Ramos (cell line): ENCODE data around the gene CD36.

Source experiments
- in situ Hi-C: fragments of 300-500 bp; cut with MboI; formaldehyde crosslinking; loops from one replicate; pipeline ENCODE4 v1.14.3; 2022; ENCODE audit warnings: low sequenced_read_pairs; ENCODE audit not compliant: unreplicated experiment

Gene CD36

DNA sequence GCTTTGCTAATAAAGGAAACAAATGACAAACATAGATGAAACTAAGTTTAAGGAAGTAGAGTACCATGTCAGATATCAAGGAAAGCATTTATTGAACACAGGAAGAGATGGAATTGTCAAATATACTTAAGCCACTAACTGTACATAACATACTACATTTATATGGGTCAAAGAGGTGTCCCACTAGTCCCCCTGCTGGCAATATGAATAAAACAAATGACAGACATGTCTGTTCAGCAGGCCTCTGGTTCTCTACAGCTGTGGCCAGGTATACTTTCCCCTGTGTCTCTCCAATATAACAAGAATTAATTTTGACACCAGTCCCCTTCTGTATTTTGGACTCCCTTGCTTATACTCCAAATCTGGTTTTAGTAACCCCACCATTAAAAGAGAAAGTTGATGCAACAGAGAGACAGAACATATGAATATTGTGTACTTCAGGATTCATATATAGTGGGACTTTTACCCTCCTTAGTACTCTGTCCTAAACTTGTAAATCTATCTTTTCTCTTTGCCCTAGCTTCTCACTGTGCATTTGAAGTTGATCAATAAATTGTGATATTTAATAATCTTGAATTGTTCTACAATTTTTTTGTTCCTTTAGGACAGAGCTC lies 42.9 kb downstream of the CD36 start:
- in situ Hi-C loops: no loop called here

- in situ Hi-C loops: no loop called here
Measured at GRCh38 chr7:80682744-80683143, 44.3 kb downstream of the CD36 start.

- in situ Hi-C loops: no loop called here
Measured at GRCh38 chr7:80686576-80686975, 48.1 kb downstream of the CD36 start.

- in situ Hi-C loops: no loop called here
Measured at GRCh38 chr7:80699045-80699638, 60.7 kb downstream of the CD36 start.

- in situ Hi-C loops: loop anchor here (10.0 kb wide), 1 partner anchor 755 kb away; no protein-coding TSS in a partner anchor
Measured at GRCh38 chr7:80699721-80700256, 61.3 kb downstream of the CD36 start.

DNA sequence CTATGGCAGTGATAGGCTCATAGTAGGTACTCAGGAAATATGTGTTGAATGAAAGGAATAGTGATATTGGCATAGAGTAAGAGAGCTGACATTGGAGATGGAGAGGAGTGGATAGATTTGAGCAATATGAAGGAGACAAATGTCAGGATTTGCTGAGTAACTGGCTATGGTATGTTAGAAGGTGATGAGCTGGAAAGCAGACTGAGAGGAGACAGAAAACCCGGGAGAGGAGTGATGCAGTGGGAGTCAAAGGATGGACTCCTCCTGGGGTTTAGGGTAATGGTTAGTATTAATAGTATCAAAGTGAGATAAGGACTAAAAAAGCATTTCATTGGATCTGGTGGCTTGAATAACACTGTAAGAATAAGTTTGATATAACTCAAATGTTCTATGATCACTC lies 64.8 kb downstream of the CD36 start:
- in situ Hi-C loops: loop anchor here (10.0 kb wide), 1 partner anchor 752 kb away; no protein-coding TSS in a partner anchor

DNA sequence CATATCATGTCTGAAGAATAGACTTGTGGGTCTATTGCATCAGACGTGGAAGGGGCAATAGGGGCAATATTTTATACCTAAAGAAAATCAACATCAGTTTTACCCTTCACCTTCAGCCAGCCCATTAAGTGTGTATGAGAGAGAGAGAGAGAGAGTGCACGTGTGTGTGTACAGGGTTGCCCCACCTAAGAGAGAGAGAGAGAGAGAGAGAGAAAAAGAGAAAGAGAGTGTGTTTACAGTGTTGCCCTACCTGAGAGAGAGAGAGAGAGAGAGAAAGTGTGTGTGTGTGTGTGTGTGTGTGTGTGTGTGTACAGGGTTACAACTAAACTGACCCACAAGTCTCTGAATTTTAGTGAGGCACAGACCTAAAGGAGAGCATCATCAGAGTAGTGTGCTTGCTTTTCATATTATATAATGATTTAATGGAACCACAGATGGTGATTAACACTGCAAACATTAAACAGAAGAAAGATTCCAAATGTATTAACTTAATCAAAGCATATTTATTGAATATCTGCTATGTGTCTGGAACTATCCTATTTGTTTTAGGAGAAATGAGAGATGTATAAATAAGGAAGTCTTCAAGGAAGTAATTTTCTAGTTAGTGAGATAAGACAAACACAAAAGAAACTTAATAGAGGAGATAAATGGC lies 66.8 kb downstream of the CD36 start:
- in situ Hi-C loops: loop anchor here (10.0 kb wide), 1 partner anchor 750 kb away; no protein-coding TSS in a partner anchor

- in situ Hi-C loops: loop anchor here (10.0 kb wide), 1 partner anchor 747 kb away; no protein-coding TSS in a partner anchor
Measured at GRCh38 chr7:80707318-80707717, 68.9 kb downstream of the CD36 start.

GRCh38 chr7:80708123-80708522 lies 69.7 kb downstream of the CD36 start:
- in situ Hi-C loops: loop anchor here (10.0 kb wide), 1 partner anchor 747 kb away; no protein-coding TSS in a partner anchor

DNA sequence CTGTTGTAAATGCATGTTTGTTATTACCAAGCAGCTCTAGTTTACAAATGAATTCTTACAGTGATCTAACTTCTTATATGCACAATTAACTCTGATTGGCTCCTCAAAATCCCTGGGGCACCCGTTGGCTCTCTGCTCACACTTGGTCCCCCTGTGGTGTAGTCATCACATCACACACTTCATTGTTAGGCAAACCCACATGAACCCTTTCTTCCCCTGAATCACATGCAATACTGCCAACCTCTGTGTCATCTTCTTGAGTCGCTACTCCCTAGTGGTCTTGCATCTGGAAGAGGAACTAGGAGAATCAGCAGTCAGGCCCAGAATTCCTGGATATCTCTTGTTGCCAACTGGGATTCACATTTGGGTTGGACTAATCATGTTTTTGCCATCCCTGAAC lies 73.1 kb downstream of the CD36 start:
- in situ Hi-C loops: no loop called here

DNA sequence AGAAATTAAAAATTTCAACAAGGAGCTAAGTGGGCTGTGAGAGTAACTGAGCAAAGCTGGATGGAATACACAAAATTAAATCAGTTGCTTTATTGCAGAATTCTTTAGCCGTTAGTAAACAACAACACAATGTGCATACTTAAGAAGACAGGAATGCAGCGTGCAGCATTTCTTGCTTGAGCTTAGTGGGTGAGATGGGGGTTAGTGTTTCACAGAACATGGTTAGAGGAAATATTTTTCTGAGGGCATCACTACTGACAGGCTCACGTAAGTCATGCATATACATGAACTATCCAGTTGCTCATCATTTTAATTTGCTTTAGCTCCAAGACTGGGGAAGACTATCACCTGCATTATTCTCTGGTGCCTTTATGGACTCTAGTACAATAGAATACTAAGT lies 80.8 kb downstream of the CD36 start:
- in situ Hi-C loops: no loop called here

DNA sequence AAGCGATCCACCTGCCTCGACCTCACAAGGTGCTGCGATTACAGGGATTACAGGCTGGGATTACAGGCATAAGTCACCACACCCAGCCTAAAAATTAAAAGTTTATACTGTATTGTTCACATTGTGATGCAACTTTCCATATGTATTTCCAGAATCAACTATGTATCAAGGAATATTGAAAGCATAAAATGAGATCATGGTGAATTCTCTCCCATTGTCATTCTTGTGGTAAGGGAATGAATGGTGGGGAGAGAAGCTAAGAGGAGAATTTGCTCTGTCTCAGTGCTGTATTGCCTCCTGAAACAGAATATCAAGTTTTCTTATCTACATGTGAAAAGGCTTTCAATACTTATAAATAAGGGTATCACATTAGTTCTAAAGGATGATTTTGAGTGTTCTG lies 81.7 kb downstream of the CD36 start:
- in situ Hi-C loops: no loop called here

GRCh38 chr7:80721883-80722615 lies 83.6 kb downstream of the CD36 start:
- in situ Hi-C loops: no loop called here

GRCh38 chr7:80722616-80723195 lies 84.3 kb downstream of the CD36 start:
- in situ Hi-C loops: no loop called here

- in situ Hi-C loops: no loop called here
Measured at GRCh38 chr7:80724249-80724871, 85.9 kb downstream of the CD36 start.

DNA sequence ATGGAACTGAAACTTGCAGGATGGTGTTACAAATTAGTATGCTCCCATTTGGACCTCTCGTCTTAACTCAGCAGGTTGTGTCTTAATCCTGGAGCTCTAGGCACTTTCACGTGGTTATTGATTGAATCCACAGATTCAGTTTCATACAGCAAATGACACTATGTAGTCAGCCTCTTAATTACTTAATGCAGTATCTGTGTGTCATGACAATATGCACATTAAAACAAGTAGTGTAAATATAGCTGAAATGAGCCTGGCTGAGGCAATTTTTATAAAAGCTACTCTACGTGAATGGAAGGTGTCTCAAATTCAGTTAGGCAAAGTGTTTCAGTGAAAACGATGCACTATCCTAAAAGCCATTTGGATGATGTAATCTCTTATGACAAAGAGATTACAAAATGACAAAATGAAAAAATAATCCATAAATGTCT lies 86.8 kb downstream of the CD36 start:
- in situ Hi-C loops: no loop called here
